SJCRH30 (cell line): ENCODE measurements around the gene POLL. TPM values are rescaled to one million over a fixed set of nuclear protein-coding genes. Genes with fewer than 3 reads are reported as not detected.

Experiments used
- DNase-seq, 2 experiments: peaks; one replicate each; pipeline ENCODE4 v3.0.0-alpha.2; 2015 to 2020
- H3K27ac ChIP-seq: fragments of 250-450 bp; sonication (Bioruptor Pico); 2 replicates; pipeline ENCODE4 v1.5.1; 2020; ENCODE audit warnings: mild to moderate bottlenecking, moderate library complexity
- H3K27me3 ChIP-seq: fragments of 250-450 bp; sonication (Bioruptor Pico); 2 replicates; pipeline ENCODE4 v1.5.1; 2020; ENCODE audit warnings: mild to moderate bottlenecking, moderate library complexity
- H3K36me3 ChIP-seq: fragments of 250-450 bp; sonication (Bioruptor Pico); 2 replicates; pipeline ENCODE4 v1.5.1; 2020; ENCODE audit warnings: mild to moderate bottlenecking, moderate library complexity
- H3K4me1 ChIP-seq: fragments of 250-450 bp; sonication (Bioruptor Pico); 2 replicates; pipeline ENCODE4 v1.5.1; 2020; ENCODE audit warnings: mild to moderate bottlenecking, moderate library complexity
- H3K4me3 ChIP-seq: fragments of 250-450 bp; sonication (Bioruptor Pico); 2 replicates; pipeline ENCODE4 v1.5.1; 2020; ENCODE audit warnings: mild to moderate bottlenecking, moderate library complexity
- H3K9me3 ChIP-seq: fragments of 250-450 bp; sonication (Bioruptor Pico); replicated peaks from 2 replicates; pipeline ENCODE4 v1.5.1; 2020; ENCODE audit warnings: mild to moderate bottlenecking, moderate library complexity
- total RNA-seq: library from RNA; depleted of rRNA; stranded (reverse); fragments of >200 nt; shearing (Covaris generic); gene quantifications from 2 replicates; pipeline ENCODE4 v1.2.3, GENCODE V29; 2014

Gene POLL
- total RNA-seq, 1 experiment from 2014 or later = 12.6 TPM

DNA sequence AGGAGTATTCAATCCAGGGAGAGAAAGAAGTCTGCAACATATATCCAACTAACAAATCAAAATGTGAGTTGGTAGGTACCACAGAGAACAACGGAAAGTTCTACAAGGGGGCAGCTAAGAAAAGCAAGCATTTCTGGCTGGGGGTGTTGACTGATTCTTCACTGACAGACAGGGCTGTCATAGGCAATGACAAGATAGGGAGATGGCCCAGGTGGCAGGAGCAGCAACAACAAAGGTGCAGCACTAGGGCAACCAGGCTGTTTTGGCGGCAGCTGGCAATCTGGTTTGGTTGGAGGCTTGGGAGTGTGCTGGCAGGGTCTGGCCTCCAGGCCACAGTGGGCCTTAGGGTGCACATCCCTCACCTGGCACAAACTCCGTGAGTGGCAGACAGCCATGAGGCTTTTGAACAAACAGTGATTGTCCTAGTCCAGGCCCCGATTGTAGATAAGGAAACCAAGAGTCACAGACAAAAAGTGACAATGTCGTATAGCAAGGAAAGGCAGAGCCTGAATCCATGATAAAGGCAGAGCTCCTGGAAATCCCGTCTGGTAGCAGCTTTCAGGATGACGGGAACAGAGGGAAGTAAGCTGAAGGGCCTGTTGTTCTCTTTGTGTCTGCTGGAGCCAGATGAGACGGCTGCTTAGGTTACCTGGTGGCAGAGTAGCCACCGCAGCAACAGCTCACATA, 28.5 kb upstream of the POLL start:
- DNase-seq = no peak
- H3K4me1 ChIP-seq = peaks cover 6% of the 10 kb centered on the region
- no peak overlapping the region for H3K27ac ChIP-seq
- no peaks in the 10 kb centered on the region for H3K9me3 ChIP-seq
- H3K4me3 ChIP-seq = no peak overlapping the region
- H3K36me3 ChIP-seq = peaks cover 1% of the 10 kb centered on the region; the same call in 1 of the 2 replicates
- no peaks in the 10 kb centered on the region for H3K27me3 ChIP-seq

- Histone ChIP-seq H3K4me3 (no peak overlapping the region), H3K36me3 (peaks cover under 1% of the 10 kb centered on the region), H3K9me3 (no peaks in the 10 kb centered on the region), H3K4me1 (peaks cover 8% of the 10 kb centered on the region), H3K27ac (no peak overlapping the region), H3K27me3 (no peaks in the 10 kb centered on the region)
- no peak for DNase-seq
Observed at GRCh38 chr10:101615525-101616116, 27.6 kb upstream of the POLL start.

- H3K27ac ChIP-seq = no peak overlapping the region
- no peak for DNase-seq
- H3K36me3 ChIP-seq = peaks cover 4% of the 10 kb centered on the region
- H3K9me3 ChIP-seq = no peaks in the 10 kb centered on the region
- no peaks in the 10 kb centered on the region for H3K27me3 ChIP-seq
- H3K4me1 ChIP-seq = peaks cover 8% of the 10 kb centered on the region
- no peak overlapping the region for H3K4me3 ChIP-seq
Observed at GRCh38 chr10:101614663-101615524, 26.8 kb upstream of the POLL start.

DNA sequence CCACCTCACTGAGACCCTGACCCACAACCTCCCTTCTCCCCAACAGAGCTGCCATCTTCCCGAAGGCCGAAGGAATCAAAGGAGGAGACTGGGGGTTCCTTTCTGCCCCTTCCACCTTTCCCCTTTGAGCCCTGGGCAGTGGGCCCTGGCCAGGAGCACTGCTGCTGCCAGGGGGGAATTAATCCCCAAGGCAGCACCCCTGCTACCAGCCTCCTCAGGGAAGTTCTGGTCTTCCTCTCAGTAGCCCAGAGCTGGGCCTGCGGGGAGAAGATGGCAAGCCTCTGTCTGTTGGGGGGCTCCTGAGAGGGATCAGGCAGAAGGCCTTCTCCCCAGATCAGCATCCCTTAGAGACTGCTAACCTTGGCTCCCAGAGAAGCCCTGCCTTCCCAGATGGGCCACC, 25.6 kb upstream of the POLL start:
- no peaks in the 10 kb centered on the region for H3K9me3 ChIP-seq
- no peak for DNase-seq
- H3K4me1 ChIP-seq = peaks cover 8% of the 10 kb centered on the region
- H3K27me3 ChIP-seq = no peaks in the 10 kb centered on the region
- no peak overlapping the region for H3K4me3 ChIP-seq
- H3K36me3 ChIP-seq = peaks cover 4% of the 10 kb centered on the region
- H3K27ac ChIP-seq = no peak overlapping the region

GRCh38 chr10:101612872-101613271, 24.8 kb upstream of the POLL start:
- Histone ChIP-seq H3K27ac (no peak overlapping the region), H3K36me3 (peaks cover 9% of the 10 kb centered on the region), H3K9me3 (no peaks in the 10 kb centered on the region), H3K27me3 (no peaks in the 10 kb centered on the region), H3K4me1 (peaks cover 8% of the 10 kb centered on the region), H3K4me3 (no peak overlapping the region)
- DNase-seq = no peak

DNA sequence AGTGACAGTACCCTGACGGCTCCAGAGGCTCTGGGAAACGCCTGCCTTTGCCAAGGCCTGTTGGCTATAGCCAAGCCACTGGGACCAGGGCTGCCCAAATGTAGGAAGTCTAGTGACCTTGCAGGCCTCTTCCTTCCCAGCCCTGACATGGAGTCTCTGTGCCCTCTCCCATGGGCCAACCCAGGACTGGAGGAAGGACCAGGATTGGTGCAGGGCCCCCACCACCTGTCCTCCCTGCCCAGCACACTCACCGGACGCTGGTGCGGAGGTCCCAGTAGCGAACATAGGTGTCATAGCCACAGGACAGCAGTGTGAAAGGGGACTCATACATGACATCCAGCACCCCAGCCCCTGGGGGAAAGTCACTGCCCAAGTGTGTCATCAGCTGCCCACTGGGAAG, 24.0 kb upstream of the POLL start:
- Histone ChIP-seq H3K27ac (no peak overlapping the region), H3K27me3 (no peaks in the 10 kb centered on the region), H3K4me1 (peaks cover 8% of the 10 kb centered on the region), H3K9me3 (no peaks in the 10 kb centered on the region), H3K36me3 (peaks cover 9% of the 10 kb centered on the region), H3K4me3 (no peak overlapping the region)
- no peak for DNase-seq

DNA sequence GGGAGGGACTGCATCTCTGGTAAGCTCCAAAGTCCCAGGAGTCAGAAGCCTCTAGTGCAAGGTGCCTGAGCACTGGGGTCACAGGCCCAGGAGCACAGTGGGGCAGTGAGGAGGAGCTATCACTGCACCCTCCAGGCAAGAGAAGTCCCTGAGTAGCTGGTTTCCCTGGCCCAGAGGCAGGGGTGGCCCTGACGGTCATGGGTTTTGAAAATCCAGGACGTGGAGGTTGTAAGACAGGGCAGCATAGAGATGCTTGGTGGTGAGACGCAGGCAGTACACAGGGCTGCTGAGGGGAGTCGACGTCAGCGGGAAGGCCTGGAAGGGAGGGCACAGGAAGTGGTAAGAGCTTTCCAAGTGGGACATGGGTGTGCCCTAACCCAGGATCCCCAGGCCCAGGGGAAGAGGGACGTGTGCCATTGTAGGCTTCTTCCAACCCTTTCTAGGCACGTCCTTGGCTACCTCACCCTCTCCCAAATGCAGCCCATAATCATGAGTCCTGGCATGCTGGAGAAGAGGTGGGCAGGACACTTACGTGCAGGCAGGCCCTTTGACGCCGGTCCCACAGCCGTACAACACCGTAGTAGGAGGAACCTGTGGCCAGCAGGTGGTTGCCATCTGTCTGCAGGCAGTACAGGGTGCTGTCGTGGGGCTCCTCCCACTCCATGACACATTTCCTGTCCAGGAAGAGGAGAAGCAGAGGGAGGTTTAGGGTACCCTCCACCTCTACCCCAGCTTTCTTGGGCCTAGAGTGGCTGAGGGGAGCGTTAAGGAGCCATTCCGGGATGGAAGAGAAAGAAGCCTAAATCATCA, 23.2 kb upstream of the POLL start:
- Histone ChIP-seq H3K27ac (no peak overlapping the region), H3K4me3 (no peak overlapping the region), H3K27me3 (no peaks in the 10 kb centered on the region)

GRCh38 chr10:101609481-101609880, 21.4 kb upstream of the POLL start:
- DNase-seq = no peak
- peaks cover 8% of the 10 kb centered on the region for H3K4me1 ChIP-seq
- no peak overlapping the region for H3K27ac ChIP-seq
- no peaks in the 10 kb centered on the region for H3K27me3 ChIP-seq
- no peak overlapping the region for H3K4me3 ChIP-seq
- peaks cover 11% of the 10 kb centered on the region for H3K36me3 ChIP-seq
- H3K9me3 ChIP-seq = no peaks in the 10 kb centered on the region

More for the DNA sequence above, 23.2 kb upstream of the POLL start:
- Histone ChIP-seq H3K4me1 (peaks cover 8% of the 10 kb centered on the region), H3K36me3 (peaks cover 9% of the 10 kb centered on the region), H3K9me3 (no peaks in the 10 kb centered on the region)
- no peak for DNase-seq

DNA sequence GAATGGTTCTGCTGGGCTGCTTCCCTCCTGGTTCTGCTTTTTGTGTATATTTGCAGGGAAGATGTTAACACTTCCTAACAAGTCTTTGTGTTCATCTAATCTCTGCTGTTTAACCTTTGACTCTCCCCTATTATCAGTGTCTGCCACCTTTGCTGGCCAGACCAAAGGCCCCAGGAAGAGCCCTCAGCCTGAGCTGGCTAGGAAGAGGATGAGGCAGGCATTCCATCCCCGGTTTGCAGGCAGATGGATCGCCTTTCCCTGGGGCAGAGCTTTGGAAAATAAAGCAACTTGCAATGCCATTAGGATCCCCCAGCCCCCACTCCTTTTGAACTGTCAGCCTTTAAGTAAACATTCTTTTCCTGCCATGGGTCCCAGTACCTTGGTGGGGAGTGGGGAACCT, 19.1 kb upstream of the POLL start:
- no peak overlapping the region for H3K4me3 ChIP-seq
- DNase-seq = no peak
- peaks cover 11% of the 10 kb centered on the region for H3K36me3 ChIP-seq
- H3K27ac ChIP-seq = no peak overlapping the region
- H3K4me1 ChIP-seq = peaks cover 8% of the 10 kb centered on the region
- no peaks in the 10 kb centered on the region for H3K27me3 ChIP-seq
- no peaks in the 10 kb centered on the region for H3K9me3 ChIP-seq

DNA sequence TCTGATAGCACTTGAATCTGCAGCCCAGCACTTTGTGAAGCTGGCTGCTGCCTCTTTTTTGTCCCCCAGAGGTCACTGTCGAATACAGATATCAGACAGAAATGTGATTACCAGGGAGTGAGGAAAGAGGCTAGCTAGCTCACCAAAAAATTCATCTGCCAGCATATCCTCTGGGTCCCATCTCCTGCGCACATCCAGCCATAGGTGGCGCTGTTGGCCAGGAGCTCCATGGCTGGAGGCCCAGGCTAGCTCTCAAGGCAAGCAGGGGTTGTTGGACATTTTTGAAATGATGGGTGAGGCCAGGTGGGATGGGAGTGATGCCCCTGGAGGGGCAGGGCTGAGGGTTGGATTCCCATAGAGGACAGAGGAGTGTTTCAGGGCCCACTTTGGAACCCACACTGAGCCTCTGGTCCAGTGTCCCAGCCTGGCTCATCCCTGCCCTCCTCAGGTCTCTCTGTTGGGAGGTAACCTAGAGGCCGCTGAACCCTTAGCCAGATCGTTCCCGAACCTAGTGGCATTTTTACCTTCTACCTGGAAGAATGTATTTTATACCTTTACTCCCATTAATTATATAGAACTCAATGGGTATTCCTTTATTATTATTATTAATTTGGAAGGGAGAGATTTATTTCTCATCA, 14.8 kb upstream of the POLL start:
- H3K27me3 ChIP-seq = no peaks in the 10 kb centered on the region
- H3K4me1 ChIP-seq = peaks cover 3% of the 10 kb centered on the region
- H3K4me3 ChIP-seq = no peak overlapping the region
- no peaks in the 10 kb centered on the region for H3K9me3 ChIP-seq
- peaks cover 3% of the 10 kb centered on the region; the same call in 1 of the 2 replicates for H3K36me3 ChIP-seq
- DNase-seq = peak; percentile 98 to 100
- no peak overlapping the region for H3K27ac ChIP-seq

DNA sequence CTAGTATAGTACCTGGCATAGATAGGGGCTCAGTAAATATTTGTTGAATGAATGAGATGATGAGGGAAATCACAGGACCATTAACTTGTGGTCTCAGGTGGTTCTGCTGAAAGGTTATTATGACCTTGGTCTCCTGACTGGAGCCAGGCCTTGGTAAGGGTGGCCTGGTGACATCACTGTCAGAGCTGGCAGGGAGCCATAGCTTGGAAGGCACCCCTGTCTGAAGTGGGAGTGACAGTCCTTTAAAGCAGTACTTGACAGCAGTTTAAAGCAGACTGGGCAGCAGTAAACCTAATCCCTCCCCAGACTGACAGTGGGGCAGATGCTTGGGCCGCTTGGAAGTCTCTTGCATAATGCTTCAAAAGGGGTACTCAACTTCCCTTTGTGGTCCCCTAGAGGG, 13.5 kb upstream of the POLL start:
- H3K9me3 ChIP-seq = no peaks in the 10 kb centered on the region
- no peak overlapping the region for H3K27ac ChIP-seq
- no peaks in the 10 kb centered on the region for H3K27me3 ChIP-seq
- H3K36me3 ChIP-seq = peaks cover 3% of the 10 kb centered on the region; the same call in 1 of the 2 replicates
- no peak for DNase-seq
- H3K4me1 ChIP-seq = peaks cover 15% of the 10 kb centered on the region
- H3K4me3 ChIP-seq = no peak overlapping the region

GRCh38 chr10:101597091-101597900, 9.2 kb upstream of the POLL start:
- Histone ChIP-seq H3K27me3 (no peaks in the 10 kb centered on the region), H3K9me3 (no peaks in the 10 kb centered on the region), H3K27ac (no peak overlapping the region), H3K4me3 (no peak overlapping the region), H3K36me3 (no peaks in the 10 kb centered on the region), H3K4me1 (peaks cover 12% of the 10 kb centered on the region)
- peak; percentile 61 to 78 for DNase-seq

DNA sequence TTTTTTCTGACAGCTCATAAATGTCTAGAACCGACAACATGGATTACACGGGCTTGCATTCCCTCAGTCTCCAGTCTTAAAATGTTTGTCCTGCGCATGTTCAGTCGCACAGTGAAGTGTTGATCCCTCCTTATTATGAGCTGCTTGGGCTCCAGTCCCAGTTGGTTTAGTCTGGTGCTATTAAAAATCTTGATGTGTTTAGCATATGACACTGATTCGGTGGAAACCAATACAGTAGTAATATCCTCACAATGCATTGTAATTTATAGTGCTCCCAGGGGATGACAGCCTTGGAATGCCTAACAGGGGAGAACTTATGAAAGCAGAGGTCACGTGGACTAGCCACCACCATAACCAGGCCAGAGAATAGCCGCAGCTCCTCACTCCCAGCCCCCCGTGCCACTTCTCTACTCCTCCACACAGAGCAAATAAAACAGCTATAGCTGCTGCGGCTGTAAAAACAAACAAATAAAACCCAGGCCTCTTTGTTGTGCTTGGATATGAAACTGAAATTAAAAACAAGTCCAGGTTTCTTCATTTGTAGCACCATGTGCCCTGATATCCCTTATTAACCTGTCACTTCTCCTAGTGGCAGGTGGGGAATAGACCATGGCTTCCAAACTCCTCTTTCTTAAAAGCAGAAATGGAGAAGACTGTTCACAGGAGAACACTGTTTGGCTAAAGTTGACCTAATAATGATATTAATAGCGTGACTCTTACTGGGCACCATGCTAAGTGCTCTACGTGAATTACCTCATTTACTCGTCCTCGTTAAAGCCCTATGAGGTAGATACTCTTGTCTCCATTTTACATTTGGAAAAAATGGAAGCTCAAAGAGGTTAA, 7.8 kb upstream of the POLL start:
- no peaks in the 10 kb centered on the region for H3K27me3 ChIP-seq
- H3K27ac ChIP-seq = no peak overlapping the region
- DNase-seq = no peak
- peaks cover 12% of the 10 kb centered on the region for H3K4me1 ChIP-seq
- no peaks in the 10 kb centered on the region for H3K36me3 ChIP-seq
- H3K4me3 ChIP-seq = no peak overlapping the region
- H3K9me3 ChIP-seq = no peaks in the 10 kb centered on the region
